OCI-LY1 (cell line): ENCODE results near the gene SUCO.

Experiments used
- H2AFZ ChIP-seq: fragments of 200-600 bp; sonication (generic), shearing (Covaris generic); 2 replicates; pipeline ENCODE4 v1.6.0; 2014; ENCODE audit warnings: antibody characterized with exemption, mild to moderate bottlenecking, low read length
- H3F3A ChIP-seq: fragments of 200-600 bp; sonication (generic), shearing (Covaris generic); 2 replicates; pipeline ENCODE4 v1.6.0; 2014; ENCODE audit warnings: mild to moderate bottlenecking, antibody characterized with exemption, low read length, moderate library complexity; ENCODE audit not compliant: insufficient read depth
- H3K27ac ChIP-seq: fragments of 200-600 bp; sonication (generic); 2 replicates; pipeline ENCODE4 v1.5.1; 2014; ENCODE audit warnings: low read length, mixed run types, mild to moderate bottlenecking, low read depth; ENCODE audit not compliant: poor library complexity, severe bottlenecking
- H3K27me3 ChIP-seq: fragments of 200-600 bp; sonication (generic); 2 replicates; pipeline ENCODE4 v1.6.0; 2014; ENCODE audit warnings: antibody characterized with exemption, mild to moderate bottlenecking, low read length, moderate library complexity; ENCODE audit not compliant: insufficient read depth
- H3K36me3 ChIP-seq: fragments of 200-600 bp; sonication (generic); 2 replicates; pipeline ENCODE4 v1.6.1; 2014; ENCODE audit warnings: mild to moderate bottlenecking, antibody characterized with exemption, low read length, moderate library complexity, mixed read lengths; ENCODE audit not compliant: insufficient read depth
- H3K4me1 ChIP-seq: fragments of 200-600 bp; sonication (generic); 2 replicates; pipeline ENCODE4 v1.5.1; 2014; ENCODE audit warnings: mild to moderate bottlenecking, low read length, moderate library complexity; ENCODE audit not compliant: insufficient read depth, severe bottlenecking
- H3K4me2 ChIP-seq: fragments of 200-600 bp; sonication (generic), shearing (Covaris generic); 2 replicates; pipeline ENCODE4 v1.6.1; 2014; ENCODE audit warnings: low read length
- H3K4me3 ChIP-seq: fragments of 200-600 bp; sonication (generic); 2 replicates; pipeline ENCODE4 v1.5.1; 2014; ENCODE audit warnings: low read length, low read depth, mild to moderate bottlenecking, mixed read lengths; ENCODE audit not compliant: poor library complexity, severe bottlenecking
- H3K79me2 ChIP-seq: fragments of 200-600 bp; shearing (Covaris generic); 2 replicates; pipeline ENCODE4 v1.6.1; 2016; ENCODE audit warnings: mixed run types, low read length, mixed read lengths; ENCODE audit not compliant: insufficient read depth
- H3K9ac ChIP-seq: fragments of 200-600 bp; sonication (generic), shearing (Covaris generic); 2 replicates; pipeline ENCODE4 v1.6.1; 2014; ENCODE audit warnings: mild to moderate bottlenecking, low read length, mixed read lengths
- H3K9me2 ChIP-seq: fragments of 200-600 bp; sonication (generic), shearing (Covaris generic); 2 replicates; pipeline ENCODE4 v1.6.1; 2014; ENCODE audit warnings: low read depth, mild to moderate bottlenecking, low read length, mixed read lengths
- H3K9me3 ChIP-seq: fragments of 200-600 bp; shearing (Covaris generic); 2 replicates; pipeline ENCODE4 v1.6.1; 2014; ENCODE audit warnings: low read length, mixed read lengths
- H4K20me1 ChIP-seq: fragments of 200-600 bp; sonication (generic), shearing (Covaris generic); 2 replicates; pipeline ENCODE4 v1.6.0; 2016; ENCODE audit warnings: mild to moderate bottlenecking, low read length; ENCODE audit not compliant: insufficient read depth
- CTCF ChIP-seq: fragments of 200-600 bp; sonication (generic), shearing (Covaris generic); IDR thresholded peaks from 2 replicates; pipeline ENCODE4 v1.5.1; 2017; ENCODE audit warnings: mild to moderate bottlenecking, antibody characterized with exemption, low read length, moderate library complexity, mixed read lengths
- EZH2 ChIP-seq: fragments of 200-600 bp; sonication (generic), shearing (Covaris generic); IDR thresholded peaks from 2 replicates; pipeline ENCODE4 v1.8.0; 2017; ENCODE audit warnings: borderline replicate concordance, mixed run types, mild to moderate bottlenecking, antibody characterized with exemption, low read length, moderate library complexity, mixed read lengths

The SUCO gene

GRCh38 chr1:172647987-172648386 lies 115.0 kb downstream of the SUCO start:
- Histone ChIP-seq H3K4me1 (no peaks in the 10 kb centered on the region), H3K9me2 (no peaks in the 10 kb centered on the region), H3K79me2 (no peaks in the 10 kb centered on the region), H3K27me3 (no peaks in the 10 kb centered on the region), H3K4me2 (no peak overlapping the region), H4K20me1 (no peaks in the 10 kb centered on the region), H3K9ac (no peak overlapping the region), H3K36me3 (no peaks in the 10 kb centered on the region), H3K9me3 (no peaks in the 10 kb centered on the region), H3F3A (no peaks in the 10 kb centered on the region), H2AFZ (no peak overlapping the region), H3K27ac (no peak overlapping the region), H3K4me3 (no peak overlapping the region)
- no peak for TF ChIP-seq CTCF
- TF ChIP-seq EZH2, result no peak

GRCh38 chr1:172650474-172651193 lies 117.7 kb downstream of the SUCO start:
- no peaks in the 10 kb centered on the region for H3K27me3 ChIP-seq
- H2AFZ ChIP-seq, result no peak overlapping the region
- no peaks in the 10 kb centered on the region for H3F3A ChIP-seq
- no peaks in the 10 kb centered on the region for H3K4me1 ChIP-seq
- no peaks in the 10 kb centered on the region for H3K9me2 ChIP-seq
- TF ChIP-seq EZH2 (no peak), CTCF (no peak)
- no peak overlapping the region for H3K4me2 ChIP-seq
- no peaks in the 10 kb centered on the region for H4K20me1 ChIP-seq
- H3K36me3 ChIP-seq, result no peaks in the 10 kb centered on the region
- H3K9ac ChIP-seq, result no peak overlapping the region
- H3K9me3 ChIP-seq, result no peaks in the 10 kb centered on the region
- H3K4me3 ChIP-seq, result no peak overlapping the region
- no peaks in the 10 kb centered on the region for H3K79me2 ChIP-seq
- H3K27ac ChIP-seq, result no peak overlapping the region

GRCh38 chr1:172653015-172653709 lies 120.2 kb downstream of the SUCO start:
- Histone ChIP-seq H3K9me3 (no peaks in the 10 kb centered on the region), H3K36me3 (no peaks in the 10 kb centered on the region), H3K4me1 (no peaks in the 10 kb centered on the region), H3K9me2 (no peaks in the 10 kb centered on the region), H3K4me3 (no peak overlapping the region), H3F3A (no peaks in the 10 kb centered on the region), H4K20me1 (no peaks in the 10 kb centered on the region), H3K27ac (no peak overlapping the region), H3K27me3 (no peaks in the 10 kb centered on the region), H2AFZ (no peak overlapping the region), H3K4me2 (no peak overlapping the region), H3K79me2 (no peaks in the 10 kb centered on the region), H3K9ac (no peak overlapping the region)
- TF ChIP-seq EZH2, result no peak
- TF ChIP-seq CTCF, result no peak
